Measurements from ENCODE around the gene ELF4.
"Not testable (repeated sequence)": the region's sequence is repeated elsewhere in the genome, so short reads cannot be mapped to it uniquely, and the experiment has no call there.

GRCh38 chrX:130115119-130115885 is 5.0 kb upstream of the ELF4 start:
- not testable (repeated sequence) for TF ChIP-seq CTCF, POLR2A, POLR2AphosphoS5, EP300 (IDR thresholded peaks at IDR 0.05)

All from gastroesophageal sphincter (tissue), 3 donors.